Liver (tissue), 9 donors: Measurements from ENCODE around the gene PLA2G4E. TPM values are rescaled to one million over a fixed set of nuclear protein-coding genes. Genes with fewer than 3 reads are reported as not detected.

Experiments used
- DNase-seq: peaks from one replicate; pipeline ENCODE4 v3.0.0-alpha.2; 2017; ENCODE audit warnings: low spot score
- H3K27ac ChIP-seq, 2 donors: one replicate each; pipeline ENCODE4 v1.7.0; 2013; ENCODE audit warnings: inconsistent platforms in 2 of 2, low read length in 2 of 2, control low read depth in 1 of 2, low read depth in 1 of 2, mild to moderate bottlenecking in 1 of 2
- H3K27me3 ChIP-seq, 4 donors: one replicate each; pipeline versions ENCODE4 v1.6.1 to v1.7.0; 2013; ENCODE audit warnings: low read length in 3 of 4, inconsistent platforms in 1 of 4, mild to moderate bottlenecking in 1 of 4, moderate library complexity in 1 of 4; ENCODE audit not compliant: control insufficient read depth in 4 of 4, insufficient read depth in 4 of 4
- H3K36me3 ChIP-seq, 4 donors: one replicate each; pipeline versions ENCODE4 v1.6.1 to v1.7.0; 2013; ENCODE audit warnings: low read length in 3 of 4, mild to moderate bottlenecking in 3 of 4, low read depth in 1 of 4, moderate library complexity in 1 of 4; ENCODE audit not compliant: control insufficient read depth in 4 of 4, insufficient read depth in 3 of 4
- H3K4me1 ChIP-seq, 4 donors: one replicate each; pipeline versions ENCODE4 v1.6.1 to v1.7.0; 2013; ENCODE audit warnings: low read length in 3 of 4, mild to moderate bottlenecking in 3 of 4, moderate library complexity in 1 of 4; ENCODE audit not compliant: control insufficient read depth in 4 of 4, insufficient read depth in 4 of 4
- H3K4me3 ChIP-seq, 3 donors: one replicate each; pipeline versions ENCODE4 v1.6.1 to v1.7.0; 2013; ENCODE audit warnings: low read length in 3 of 3, control low read depth in 1 of 3, low read depth in 1 of 3, mild to moderate bottlenecking in 1 of 3
- H3K9ac ChIP-seq, 2 donors: one replicate each; pipeline ENCODE4 v1.7.0; 2013; ENCODE audit warnings: low read length in 2 of 2, mild to moderate bottlenecking in 2 of 2, moderate library complexity in 2 of 2, control low read depth in 1 of 2, low read depth in 1 of 2
- H3K9me3 ChIP-seq, 4 donors: one replicate each; pipeline versions ENCODE4 v1.6.1 to v1.7.0; 2013; ENCODE audit warnings: low read length in 3 of 4; ENCODE audit not compliant: control insufficient read depth in 4 of 4
- ATF3 ChIP-seq: IDR thresholded peaks from 2 replicates; pipeline ENCODE4 v1.6.1; 2016; ENCODE audit warnings: antibody characterized with exemption
- CTCF ChIP-seq: fragments of 150-350 bp; IDR thresholded peaks from 2 replicates; pipeline ENCODE4 v1.5.1; 2017; ENCODE audit warnings: improper control_type of control experiment, low read depth, low read length; ENCODE audit not compliant: missing input control
- EGR1 ChIP-seq, 2 donors: IDR thresholded peaks; 2 replicates each; pipeline ENCODE4 v1.6.1; 2016 to 2018; ENCODE audit warnings: antibody characterized with exemption in 2 of 2, low read depth in 2 of 2
- FOXA1 ChIP-seq: IDR thresholded peaks from 2 replicates; pipeline ENCODE4 v1.6.1; 2016; ENCODE audit warnings: antibody characterized with exemption
- FOXA2 ChIP-seq: IDR thresholded peaks from 2 replicates; pipeline ENCODE4 v1.6.1; 2016; ENCODE audit warnings: antibody characterized with exemption
- GABPA ChIP-seq, 2 donors: IDR thresholded peaks in 1 of 2; conservative IDR thresholded peaks in 1 of 2; 2 replicates each; pipeline ENCODE4 v1.6.1; 2016; ENCODE audit warnings: antibody characterized with exemption in 2 of 2, mild to moderate bottlenecking in 1 of 2, moderate library complexity in 1 of 2
- HNF4G ChIP-seq: IDR thresholded peaks from 2 replicates; pipeline ENCODE4 v1.6.1; 2016; ENCODE audit warnings: antibody characterized with exemption
- JUND ChIP-seq, 2 donors: IDR thresholded peaks; 2 replicates each; pipeline ENCODE4 v1.6.1; 2016; ENCODE audit warnings: antibody characterized with exemption in 2 of 2
- NR2F2 ChIP-seq: IDR thresholded peaks from 2 replicates; pipeline ENCODE4 v1.6.1; 2016; ENCODE audit warnings: antibody characterized with exemption
- RAD21 ChIP-seq, 2 donors: IDR thresholded peaks; 2 replicates each; pipeline ENCODE4 v1.6.1; 2016; ENCODE audit warnings: antibody characterized with exemption in 2 of 2, mild to moderate bottlenecking in 2 of 2
- REST ChIP-seq: IDR thresholded peaks from 2 replicates; pipeline ENCODE4 v1.6.1; 2016; ENCODE audit warnings: antibody characterized with exemption, mild to moderate bottlenecking
- RXRA ChIP-seq, 2 donors: IDR thresholded peaks; 2 replicates each; pipeline ENCODE4 v1.6.1; 2017 to 2018; ENCODE audit warnings: antibody characterized with exemption in 2 of 2, mild to moderate bottlenecking in 1 of 2
- SP1 ChIP-seq: IDR thresholded peaks from 2 replicates; pipeline ENCODE4 v1.6.1; 2018; ENCODE audit warnings: antibody characterized with exemption, mild to moderate bottlenecking
- TAF1 ChIP-seq: conservative IDR thresholded peaks from 2 replicates; pipeline ENCODE4 v1.6.1; 2016; ENCODE audit warnings: antibody characterized with exemption, mild to moderate bottlenecking
- YY1 ChIP-seq: IDR thresholded peaks from 2 replicates; pipeline ENCODE4 v1.6.1; 2016; ENCODE audit warnings: antibody characterized with exemption, mild to moderate bottlenecking
- ZBTB33 ChIP-seq: IDR thresholded peaks from 2 replicates; pipeline ENCODE4 v1.6.1; 2016; ENCODE audit warnings: antibody characterized with exemption
- WGBS: extraction: QIAGEN DNeasy Blood & Tissue Kit; methylation state at CpG from one replicate; pipeline ENCODE4 v1.1.7; 2013; 5-methylcytosine and 5-hydroxymethylcytosine counted together
- polyA plus RNA-seq, 2 donors: library from polyadenylated mRNA; stranded (reverse) in 1 of 2; unstranded in 1 of 2; fragments of 200-250 nt in 1 of 2; fragments of >200 nt in 1 of 2; fragmentation: Nextera tagmentation in 1 of 2; extraction: Ambion mirVana in 1 of 2; gene quantifications; one replicate each; pipeline versions ENCODE4 v1.2.1 to v1.2.3, GENCODE V29; 2013 to 2015
- total RNA-seq, 2 donors: library from RNA; depleted of rRNA; stranded (reverse); fragments of >200 nt; gene quantifications; one replicate each; pipeline ENCODE4 v1.2.3, GENCODE V29; 2014
- TF ChIP-seq, protein P1 (sequence below): IDR thresholded peaks from 2 replicates; pipeline ENCODE4 v1.6.1; 2016; ENCODE audit warnings: antibody characterized with exemption
- donor health status: healthy.
- donor health status: healthy.
- donor health status: healthy.
- donor health status: healthy.
- donor health status: healthy.

Gene PLA2G4E
- total and polyA plus RNA-seq, 4 donors, result not detected

DNA sequence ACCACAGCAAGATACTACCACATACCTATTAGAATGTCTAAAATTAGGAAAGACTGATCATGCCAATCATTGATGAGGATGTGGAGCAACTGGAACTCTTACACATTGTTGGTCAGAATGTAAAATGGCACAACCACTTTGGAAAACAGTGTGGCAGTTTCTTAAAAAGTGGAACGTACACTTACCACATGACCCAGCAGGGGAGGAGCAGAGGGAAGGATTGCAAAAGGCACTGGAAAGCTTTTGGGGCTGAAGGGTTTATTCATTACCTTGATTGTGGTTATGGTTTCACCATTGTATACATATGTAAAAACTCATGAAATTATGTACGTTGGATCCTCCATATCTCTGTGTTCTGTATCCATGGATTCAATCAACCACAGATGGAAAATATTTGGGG is 45.2 kb downstream of the PLA2G4E start:
- H3K36me3 ChIP-seq, result no peaks in the 10 kb centered on the region
- H3K9ac ChIP-seq, result no peak overlapping the region
- H3K9me3 ChIP-seq, result no peaks in the 10 kb centered on the region
- H3K4me1 ChIP-seq, result peaks cover 0 to 12% (median 7%) of the 10 kb centered on the region in 4 donors
- H3K4me3 ChIP-seq, result no peak overlapping the region
- H3K27me3 ChIP-seq, result no peaks in the 10 kb centered on the region
- 56% methylated on average over 2 of the region's 2 CpGs for WGBS
- TF ChIP-seq EGR1 (IDR thresholded peaks at IDR 0.05; ENCODE audit: low read depth in 2 of 2) (no peak), FOXA1 (no peak), HNF4G (no peak), ATF3 (no peak), FOXA2 (no peak), CTCF (no peak), YY1 (no peak)
- TF ChIP-seq, protein P1, sequence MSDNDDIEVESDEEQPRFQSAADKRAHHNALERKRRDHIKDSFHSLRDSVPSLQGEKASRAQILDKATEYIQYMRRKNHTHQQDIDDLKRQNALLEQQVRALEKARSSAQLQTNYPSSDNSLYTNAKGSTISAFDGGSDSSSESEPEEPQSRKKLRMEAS, result no peak
- no peak for DNase-seq
- H3K27ac ChIP-seq, result no peak overlapping the region

DNA sequence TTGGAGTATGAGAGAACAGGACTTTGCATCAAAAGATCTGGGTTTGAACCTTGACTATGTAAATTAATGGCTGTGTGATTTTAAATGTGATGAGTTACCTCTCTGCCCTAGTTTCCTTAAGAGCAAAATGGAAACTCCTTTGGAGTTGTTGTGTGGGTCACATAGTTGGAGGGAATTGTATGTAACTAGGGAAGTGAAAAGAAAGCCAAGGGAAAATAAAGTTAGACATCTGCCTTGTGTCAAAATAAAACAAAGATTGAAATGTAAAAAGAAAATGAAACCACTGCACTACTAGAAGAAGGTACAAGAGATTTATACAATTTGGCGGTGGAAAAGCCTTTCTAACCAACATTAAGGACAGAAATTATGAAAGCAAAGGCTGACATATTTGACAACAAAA is 46.8 kb downstream of the PLA2G4E start:
- H3K27ac ChIP-seq, result no peak overlapping the region
- H3K36me3 ChIP-seq, result no peaks in the 10 kb centered on the region
- WGBS, result 79% methylated on average over 1 of the region's 1 CpG
- H3K9ac ChIP-seq, result no peak overlapping the region
- no peaks in the 10 kb centered on the region for H3K9me3 ChIP-seq
- no peak for DNase-seq
- no peaks in the 10 kb centered on the region for H3K27me3 ChIP-seq
- peaks cover 2 to 23% (median 12%) of the 10 kb centered on the region in 4 donors for H3K4me1 ChIP-seq
- H3K4me3 ChIP-seq, result no peak overlapping the region
- TF ChIP-seq FOXA1 (no peak), HNF4G (no peak), CTCF (no peak), NR2F2 (no peak), YY1 (no peak), FOXA2 (no peak), RXRA (IDR thresholded peaks at IDR 0.05) (no peak), JUND (IDR thresholded peaks at IDR 0.05) (no peak), RAD21 (IDR thresholded peaks at IDR 0.05) (no peak), SP1 (no peak), GABPA (IDR thresholded peaks at IDR 0.05 in 1 of 2, conservative IDR thresholded peaks at IDR 0.05 in 1 of 2) (no peak), EGR1 (IDR thresholded peaks at IDR 0.05; ENCODE audit: low read depth in 2 of 2) (no peak), ATF3 (no peak), TAF1 (no peak), REST (no peak), ZBTB33 (no peak)
- TF ChIP-seq, protein P1, result no peak
